ENCODE measurements around the gene CYFIP2.

Gene CYFIP2

DNA sequence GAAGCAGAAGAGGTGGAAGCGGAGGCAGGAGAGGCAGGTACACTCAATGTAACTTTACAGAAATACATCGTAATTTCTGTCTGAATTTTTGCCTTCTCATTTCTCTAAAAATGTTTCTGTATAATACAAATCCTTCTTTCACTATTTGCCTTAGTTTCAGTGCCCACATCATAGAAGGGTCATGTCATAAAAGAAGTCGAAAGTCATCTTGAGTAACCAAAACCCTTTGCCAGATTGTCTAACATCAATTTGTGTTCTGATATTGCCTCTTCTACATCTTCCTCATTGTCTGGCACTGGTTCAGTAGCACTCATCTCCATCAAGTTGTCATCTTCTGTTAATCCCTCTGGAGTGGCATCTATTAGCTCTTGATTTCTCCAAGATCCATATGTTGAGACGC lies 6.2 kb upstream of the CYFIP2 start:
- TF ChIP-seq, protein P1, sequence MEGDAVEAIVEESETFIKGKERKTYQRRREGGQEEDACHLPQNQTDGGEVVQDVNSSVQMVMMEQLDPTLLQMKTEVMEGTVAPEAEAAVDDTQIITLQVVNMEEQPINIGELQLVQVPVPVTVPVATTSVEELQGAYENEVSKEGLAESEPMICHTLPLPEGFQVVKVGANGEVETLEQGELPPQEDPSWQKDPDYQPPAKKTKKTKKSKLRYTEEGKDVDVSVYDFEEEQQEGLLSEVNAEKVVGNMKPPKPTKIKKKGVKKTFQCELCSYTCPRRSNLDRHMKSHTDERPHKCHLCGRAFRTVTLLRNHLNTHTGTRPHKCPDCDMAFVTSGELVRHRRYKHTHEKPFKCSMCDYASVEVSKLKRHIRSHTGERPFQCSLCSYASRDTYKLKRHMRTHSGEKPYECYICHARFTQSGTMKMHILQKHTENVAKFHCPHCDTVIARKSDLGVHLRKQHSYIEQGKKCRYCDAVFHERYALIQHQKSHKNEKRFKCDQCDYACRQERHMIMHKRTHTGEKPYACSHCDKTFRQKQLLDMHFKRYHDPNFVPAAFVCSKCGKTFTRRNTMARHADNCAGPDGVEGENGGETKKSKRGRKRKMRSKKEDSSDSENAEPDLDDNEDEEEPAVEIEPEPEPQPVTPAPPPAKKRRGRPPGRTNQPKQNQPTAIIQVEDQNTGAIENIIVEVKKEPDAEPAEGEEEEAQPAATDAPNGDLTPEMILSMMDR (IDR thresholded peaks at IDR 0.05; ENCODE audit: low read depth, low read length) = no peak
- H3K4me3 ChIP-seq (ENCODE audit: low read depth, low read length) = no peak overlapping the region

DNA sequence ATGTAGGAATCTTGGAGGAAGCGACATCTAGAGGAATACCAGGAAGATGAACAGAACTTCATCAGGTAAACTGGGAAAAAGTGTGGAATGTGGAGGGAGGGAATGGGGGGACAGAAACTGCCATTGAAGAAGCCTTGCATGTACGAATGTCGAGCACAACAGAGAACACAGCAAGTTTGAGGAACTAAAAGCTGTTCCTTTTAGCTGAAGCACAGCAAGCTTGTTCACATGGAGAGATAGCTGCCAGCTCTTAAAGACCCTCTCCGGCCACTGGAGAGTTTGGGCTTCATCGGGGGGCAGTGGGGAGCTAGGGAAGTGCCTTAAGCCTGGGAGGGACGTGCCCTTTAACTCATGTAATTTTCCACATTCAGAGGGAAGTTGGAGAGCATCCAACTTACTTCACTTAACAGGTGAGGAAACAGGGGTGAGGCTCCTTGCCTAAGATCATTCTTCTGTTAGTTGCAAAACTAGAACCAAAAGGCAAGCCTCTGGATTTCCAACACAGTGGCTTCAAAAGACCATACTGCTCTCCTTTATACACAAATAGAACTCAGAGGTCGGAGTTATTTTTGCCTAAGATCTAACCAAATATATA lies 2.3 kb upstream of the CYFIP2 start:
- no peak overlapping the region for H3K4me3 ChIP-seq (ENCODE audit: low read depth, low read length)
- TF ChIP-seq, protein P1 (IDR thresholded peaks at IDR 0.05; ENCODE audit: low read depth, low read length) = no peak

DNA sequence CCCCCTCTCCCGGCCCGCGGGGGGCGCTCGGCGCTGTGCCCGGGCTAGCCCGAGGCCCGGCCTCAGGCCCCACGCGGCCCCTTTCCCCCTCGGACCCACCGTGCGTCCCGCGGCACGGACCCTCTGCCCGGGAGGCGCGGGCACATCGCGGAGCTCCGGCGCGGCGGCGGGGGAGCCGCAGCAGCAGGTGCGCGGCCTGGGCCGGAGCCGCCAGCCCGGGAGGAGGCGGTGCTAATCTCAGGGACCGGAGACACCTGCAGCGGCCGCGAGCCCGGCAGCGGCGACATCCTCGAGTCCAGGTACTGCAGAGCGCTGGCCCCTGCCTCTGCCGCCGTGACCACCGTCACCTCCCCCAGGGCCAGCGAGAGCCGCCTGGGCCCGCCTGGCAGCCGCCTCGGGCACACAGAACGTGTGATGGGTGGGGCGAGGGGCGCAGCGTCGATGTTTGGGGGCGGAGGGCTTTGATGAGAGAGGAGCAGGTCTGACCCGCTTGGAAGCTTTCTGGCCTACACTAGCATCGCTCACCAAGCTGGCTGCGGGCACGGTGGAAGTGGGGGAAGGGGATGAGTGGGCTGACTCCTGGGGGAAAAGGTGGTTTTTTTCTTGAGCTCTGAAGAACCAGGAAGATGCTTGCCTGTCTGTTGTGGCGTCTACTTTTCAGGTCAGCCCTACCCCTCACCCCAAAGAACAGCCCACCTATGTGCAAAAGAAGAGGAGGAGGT lies 524 bp downstream of the CYFIP2 start:
- H3K4me3 ChIP-seq (ENCODE audit: low read depth, low read length) = peak overlapping the region; percentile 62
- TF ChIP-seq, protein P1 (IDR thresholded peaks at IDR 0.05; ENCODE audit: low read depth, low read length) = no peak

DNA sequence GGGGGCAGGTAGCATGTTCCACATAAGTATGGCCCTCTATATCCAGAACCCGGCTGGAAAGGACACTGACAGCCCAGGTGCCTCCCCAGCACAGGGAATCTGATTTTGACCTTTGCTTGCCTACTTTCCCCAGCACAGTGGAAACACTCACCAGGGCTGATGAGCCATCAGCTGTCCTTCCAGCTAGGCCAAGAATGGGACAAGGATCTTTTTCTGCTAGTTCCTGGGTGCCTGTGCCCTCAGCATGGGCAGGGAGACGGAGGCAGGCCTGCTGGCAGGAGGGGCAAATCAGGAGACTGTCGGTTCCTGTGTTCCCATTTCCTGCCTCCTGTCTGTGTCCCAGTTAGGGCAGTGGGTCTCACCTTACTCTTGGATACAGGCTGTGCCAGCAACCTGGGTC lies 1.1 kb downstream of the CYFIP2 start:
- TF ChIP-seq, protein P1 (IDR thresholded peaks at IDR 0.05; ENCODE audit: low read depth, low read length) = no peak
- H3K4me3 ChIP-seq (ENCODE audit: low read depth, low read length) = no peak overlapping the region; the same call in 1 of the 2 replicates

DNA sequence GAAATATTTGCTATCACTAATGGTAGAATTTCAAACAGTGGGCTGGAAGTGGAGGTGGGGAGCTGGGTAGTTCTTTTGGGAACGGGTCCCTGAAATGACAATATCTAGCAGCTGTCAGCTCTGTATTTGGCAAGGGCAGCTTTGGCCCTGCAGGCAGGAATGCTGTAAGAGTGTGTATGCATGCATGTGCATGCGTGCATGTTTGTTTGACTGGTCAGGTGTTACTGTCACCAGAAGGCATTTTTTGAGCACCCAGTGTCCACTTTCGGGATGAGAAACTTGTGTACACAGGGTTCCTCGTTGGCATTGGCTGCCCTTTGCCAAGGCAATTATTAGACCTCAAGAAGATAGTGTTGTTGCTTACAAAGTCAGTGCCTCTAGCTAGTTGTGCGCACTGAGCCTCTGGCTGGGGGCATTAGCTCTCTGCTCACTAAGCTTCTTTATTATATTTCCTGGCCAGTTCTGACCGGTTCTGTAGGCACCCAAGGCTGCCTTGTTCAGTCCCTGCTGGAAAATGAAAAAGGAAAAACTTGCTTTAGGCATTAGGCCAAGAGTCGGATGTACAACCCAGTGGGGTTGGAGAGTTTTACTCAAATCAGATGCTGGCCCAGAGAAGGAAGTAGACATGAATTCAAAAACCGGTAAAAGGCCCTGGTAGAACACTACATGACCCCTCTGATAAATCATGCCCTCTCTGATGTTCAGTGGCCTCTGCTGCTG lies 2.0 kb downstream of the CYFIP2 start:
- H3K4me3 ChIP-seq (ENCODE audit: low read depth, low read length) = no peak overlapping the region
- TF ChIP-seq, protein P1 (IDR thresholded peaks at IDR 0.05; ENCODE audit: low read depth, low read length) = no peak

DNA sequence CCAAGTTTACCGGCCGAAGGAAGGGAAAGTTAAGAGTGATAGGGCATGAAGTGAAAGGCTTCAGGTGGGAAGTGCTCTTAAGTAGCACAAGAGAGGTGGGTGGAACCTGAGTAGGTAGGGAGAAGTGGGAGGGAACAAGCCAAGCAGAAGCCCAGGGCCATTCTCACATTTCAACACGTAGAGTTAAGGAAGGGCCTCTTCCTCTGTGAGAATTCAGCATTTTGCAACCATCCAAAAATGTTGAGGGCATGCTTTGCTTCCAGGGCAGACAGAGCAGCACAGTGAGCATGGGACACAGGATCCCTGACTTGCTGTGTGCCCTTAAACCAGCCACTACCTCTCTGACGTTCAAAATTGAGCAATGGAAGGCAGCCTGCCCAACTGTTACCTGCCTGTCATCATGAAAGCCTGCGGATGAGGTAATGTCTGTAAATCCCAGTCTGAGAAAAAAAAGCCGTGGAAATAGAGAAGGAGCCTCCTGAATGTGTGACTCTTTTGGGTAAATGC lies 3.3 kb downstream of the CYFIP2 start:
- TF ChIP-seq, protein P1 (IDR thresholded peaks at IDR 0.05; ENCODE audit: low read depth, low read length) = no peak
- no peak overlapping the region for H3K4me3 ChIP-seq (ENCODE audit: low read depth, low read length)
